Measurements from ENCODE around the gene GRM8. TPM values are rescaled to one million over a fixed set of nuclear protein-coding genes. Genes with fewer than 3 reads are reported as not detected.
"Not testable (repeated sequence)": the region's sequence is repeated elsewhere in the genome, so short reads cannot be mapped to it uniquely, and the experiment has no call there.

Gene GRM8
- total and polyA plus RNA-seq, 2 experiments from 2014 or later, result not detected

GRCh38 chr7:126686474-126686873 is 566.3 kb downstream of the GRM8 start:
- no peaks in the 10 kb centered on the region for H4K20me1 ChIP-seq (ENCODE audit: insufficient read depth)
- TF ChIP-seq EZH2phosphoT487 (IDR thresholded peaks at IDR 0.05; ENCODE audit: insufficient read depth, low read depth), result no peak
- TF ChIP-seq EZH2 (IDR thresholded peaks at IDR 0.05; ENCODE audit: insufficient read depth, poor library complexity, severe bottlenecking), result no peak
- 21 to 26% methylated on average over 5 of the region's 5 CpGs for WGBS, 2 experiments (ENCODE audit: low coverage in 1 of 2, low lambda C conversion rate in 2 of 2, missing lambda C conversion rate in 2 of 2)
- DNase-seq, result no peak
- H3F3A ChIP-seq (ENCODE audit: insufficient read depth), result no peaks in the 10 kb centered on the region
- H3K9ac ChIP-seq, result no peak overlapping the region
- H3K4me3 ChIP-seq, result no peak overlapping the region
- no peaks in the 10 kb centered on the region for H3K9me3 ChIP-seq (ENCODE audit: low read depth)
- in situ Hi-C loops (cut with MboI), result no loop called here
- no peaks in the 10 kb centered on the region for H3K79me2 ChIP-seq (ENCODE audit: insufficient read depth)
- no peak overlapping the region for H3K4me2 ChIP-seq (ENCODE audit: unreplicated experiment)
- H2AFZ ChIP-seq, result no peak overlapping the region
- H3K27me3 ChIP-seq (replicated peaks; ENCODE audit: insufficient read depth), result no peaks in the 10 kb centered on the region; the same call in 1 of the 2 replicates
- no peaks in the 10 kb centered on the region for H3K4me1 ChIP-seq (ENCODE audit: insufficient read depth)
- no peak overlapping the region for H3K27ac ChIP-seq
- H3K9me2 ChIP-seq (ENCODE audit: insufficient read depth), result no peaks in the 10 kb centered on the region
- H3K36me3 ChIP-seq (ENCODE audit: low read depth), result no peaks in the 10 kb centered on the region

DNA sequence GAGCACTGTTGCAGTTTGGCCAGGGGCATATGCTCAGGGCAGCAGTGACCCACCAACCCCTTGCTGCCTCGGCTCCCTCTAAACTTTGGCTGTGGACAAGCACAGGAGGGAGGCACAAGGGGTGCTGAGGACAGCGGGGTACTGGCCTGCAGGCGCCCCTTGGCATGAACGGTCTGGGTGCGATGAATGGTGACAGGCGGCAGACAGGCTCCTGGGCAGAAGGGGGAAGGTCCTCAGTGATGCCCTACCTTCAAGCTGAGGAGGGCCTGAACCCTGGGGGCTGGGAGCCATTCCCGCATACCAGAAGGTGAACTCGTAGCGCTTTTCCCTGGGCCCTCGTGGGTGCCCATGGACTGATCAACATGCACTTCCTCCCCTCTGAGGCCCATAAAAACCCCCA is 567.1 kb downstream of the GRM8 start:
- Histone ChIP-seq H3K9me3 (ENCODE audit: low read depth) (no peaks in the 10 kb centered on the region), H3K27ac (no peak overlapping the region), H3K4me3 (no peak overlapping the region), H3K9ac (no peak overlapping the region), H3K9me2 (ENCODE audit: insufficient read depth) (no peaks in the 10 kb centered on the region), H3K4me1 (ENCODE audit: insufficient read depth) (no peaks in the 10 kb centered on the region), H3K36me3 (ENCODE audit: low read depth) (no peaks in the 10 kb centered on the region), H2AFZ (no peak overlapping the region), H3K27me3 (replicated peaks; ENCODE audit: insufficient read depth) (no peaks in the 10 kb centered on the region; the same call in 1 of the 2 replicates), H3K4me2 (ENCODE audit: unreplicated experiment) (no peak overlapping the region), H3F3A (ENCODE audit: insufficient read depth) (no peaks in the 10 kb centered on the region), H4K20me1 (ENCODE audit: insufficient read depth) (no peaks in the 10 kb centered on the region), H3K79me2 (ENCODE audit: insufficient read depth) (no peaks in the 10 kb centered on the region)
- no peak for DNase-seq
- in situ Hi-C loops (cut with MboI), result no loop called here
- WGBS, 2 experiments (ENCODE audit: low coverage in 1 of 2, low lambda C conversion rate in 2 of 2, missing lambda C conversion rate in 2 of 2), result 57 to 65% methylated on average over 10 of the region's 10 CpGs
- TF ChIP-seq EZH2phosphoT487 (IDR thresholded peaks at IDR 0.05; ENCODE audit: insufficient read depth, low read depth), result no peak
- TF ChIP-seq EZH2 (IDR thresholded peaks at IDR 0.05; ENCODE audit: insufficient read depth, poor library complexity, severe bottlenecking), result no peak

GRCh38 chr7:126685018-126685573 is 567.6 kb downstream of the GRM8 start:
- Histone ChIP-seq H3K27ac (no peak overlapping the region), H3K9ac (no peak overlapping the region), H3K79me2 (ENCODE audit: insufficient read depth) (no peaks in the 10 kb centered on the region), H3K9me3 (ENCODE audit: low read depth) (no peaks in the 10 kb centered on the region), H4K20me1 (ENCODE audit: insufficient read depth) (no peaks in the 10 kb centered on the region), H3F3A (ENCODE audit: insufficient read depth) (no peaks in the 10 kb centered on the region), H3K4me2 (ENCODE audit: unreplicated experiment) (no peak overlapping the region), H3K27me3 (replicated peaks; ENCODE audit: insufficient read depth) (no peaks in the 10 kb centered on the region; the same call in 1 of the 2 replicates), H3K9me2 (ENCODE audit: insufficient read depth) (no peaks in the 10 kb centered on the region), H3K36me3 (ENCODE audit: low read depth) (no peaks in the 10 kb centered on the region), H3K4me1 (ENCODE audit: insufficient read depth) (no peaks in the 10 kb centered on the region), H2AFZ (no peak overlapping the region), H3K4me3 (no peak overlapping the region)
- DNase-seq, result no peak
- 36 to 40% methylated on average over 11 of the region's 11 CpGs for WGBS, 2 experiments (ENCODE audit: low coverage in 1 of 2, low lambda C conversion rate in 2 of 2, missing lambda C conversion rate in 2 of 2)
- no peak for TF ChIP-seq EZH2phosphoT487 (IDR thresholded peaks at IDR 0.05; ENCODE audit: insufficient read depth, low read depth)
- no peak for TF ChIP-seq EZH2 (IDR thresholded peaks at IDR 0.05; ENCODE audit: insufficient read depth, poor library complexity, severe bottlenecking)
- in situ Hi-C loops (cut with MboI), result no loop called here

DNA sequence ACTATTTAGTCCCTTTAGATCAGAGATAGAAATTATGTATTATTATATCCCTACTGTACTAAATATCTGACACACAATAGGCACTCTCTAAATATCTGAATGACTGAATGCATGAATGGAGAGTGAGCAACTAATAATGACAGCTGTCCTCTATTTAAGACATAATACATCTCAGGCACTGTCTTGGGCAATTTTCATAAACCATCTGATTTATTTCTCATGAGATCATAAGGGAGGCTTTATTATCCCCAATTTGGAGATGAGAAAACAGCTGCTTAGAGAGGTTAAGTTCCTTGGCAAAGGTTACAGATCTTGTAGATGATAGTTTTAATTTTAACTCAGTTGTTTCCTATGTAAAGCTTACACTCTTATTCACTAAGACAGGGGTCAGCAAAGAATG is 570.6 kb downstream of the GRM8 start:
- H3K36me3 ChIP-seq (ENCODE audit: low read depth), result no peaks in the 10 kb centered on the region
- H3K27ac ChIP-seq, result no peak overlapping the region
- no peak for TF ChIP-seq EZH2phosphoT487 (IDR thresholded peaks at IDR 0.05; ENCODE audit: insufficient read depth, low read depth)
- no peak for TF ChIP-seq EZH2 (IDR thresholded peaks at IDR 0.05; ENCODE audit: insufficient read depth, poor library complexity, severe bottlenecking)
- H2AFZ ChIP-seq, result no peak overlapping the region
- no peak overlapping the region for H3K9ac ChIP-seq
- no peaks in the 10 kb centered on the region for H3F3A ChIP-seq (ENCODE audit: insufficient read depth)
- no peaks in the 10 kb centered on the region; the same call in 1 of the 2 replicates for H3K27me3 ChIP-seq (replicated peaks; ENCODE audit: insufficient read depth)
- no peaks in the 10 kb centered on the region for H3K4me1 ChIP-seq (ENCODE audit: insufficient read depth)
- in situ Hi-C loops (cut with MboI), result no loop called here
- H4K20me1 ChIP-seq (ENCODE audit: insufficient read depth), result no peaks in the 10 kb centered on the region
- H3K79me2 ChIP-seq (ENCODE audit: insufficient read depth), result no peaks in the 10 kb centered on the region
- H3K9me2 ChIP-seq (ENCODE audit: insufficient read depth), result no peaks in the 10 kb centered on the region
- H3K9me3 ChIP-seq (ENCODE audit: low read depth), result no peaks in the 10 kb centered on the region
- no peak overlapping the region for H3K4me3 ChIP-seq
- no peak overlapping the region for H3K4me2 ChIP-seq (ENCODE audit: unreplicated experiment)
- DNase-seq, result no peak

GRCh38 chr7:126668762-126669161 is 584.0 kb downstream of the GRM8 start:
- H3K4me2 ChIP-seq (ENCODE audit: unreplicated experiment); H3K9me3 ChIP-seq (ENCODE audit: low read depth); H3K36me3 ChIP-seq (ENCODE audit: low read depth); H3K27me3 ChIP-seq (replicated peaks; ENCODE audit: insufficient read depth); H3K27ac ChIP-seq; DNase-seq; H3K79me2 ChIP-seq (ENCODE audit: insufficient read depth); H3K4me3 ChIP-seq; H4K20me1 ChIP-seq (ENCODE audit: insufficient read depth); H3K4me1 ChIP-seq (ENCODE audit: insufficient read depth); H2AFZ ChIP-seq; H3K9ac ChIP-seq; H3F3A ChIP-seq (ENCODE audit: insufficient read depth); in situ Hi-C loops (cut with MboI); H3K9me2 ChIP-seq (ENCODE audit: insufficient read depth): not testable (repeated sequence)
- WGBS, 2 experiments (ENCODE audit: low coverage in 1 of 2, low lambda C conversion rate in 2 of 2, missing lambda C conversion rate in 2 of 2), result 10 to 31% methylated on average over 1 of the region's 1 CpG

Data from GM23248 (cell line).